CD4-positive, alpha-beta T cell (primary cell): ENCODE data around the gene TRIM13. TPM values are rescaled to one million over a fixed set of nuclear protein-coding genes. Genes with fewer than 3 reads are reported as not detected.

Source experiments
- ATAC-seq: fragments of 200-7000 bp; cut with Tn5 transposase; one replicate; pipeline ENCODE4 v1.10.0; 2022; ENCODE audit warnings: mild to moderate bottlenecking; ENCODE audit not compliant: poor library complexity
- CTCF ChIA-PET: fragments of 350-600 bp; sonication (Branson Sonifier 250); formaldehyde crosslinking; loops from one replicate; lab custom pipeline; 2021; ENCODE audit warnings: antibody characterized with exemption, inconsistent platforms; lab: Charles Lee
- POLR2A ChIA-PET: fragments of 350-600 bp; sonication (Branson Sonifier 250); formaldehyde crosslinking; loops from one replicate; lab custom pipeline; 2021; ENCODE audit warnings: antibody characterized with exemption, inconsistent platforms; lab: Charles Lee
- DNase-seq, 14 experiments: peaks; one replicate each; pipeline ENCODE4 v3.0.0-alpha.2; 2013 to 2020; ENCODE audit warnings: mixed read lengths in 2 of 14
- H3K27ac ChIP-seq, 2 donors: one replicate each; pipeline versions ENCODE4 v1.5.1 to v1.7.0; 2013; ENCODE audit warnings: low read length in 2 of 2, low read depth in 1 of 2, mild to moderate bottlenecking in 1 of 2
- H3K27me3 ChIP-seq, 2 experiments: 1 replicate in 1 of 2; 2 replicates in 1 of 2; pipeline versions ENCODE4 v1.6.1 to v1.7.0; 2013; ENCODE audit warnings: low read length in 2 of 2, control low read depth in 1 of 2, mild to moderate bottlenecking in 1 of 2, moderate library complexity in 1 of 2; ENCODE audit not compliant: insufficient read depth in 2 of 2, control insufficient read depth in 1 of 2
- H3K36me3 ChIP-seq: one replicate; pipeline ENCODE4 v1.6.1; 2013; ENCODE audit warnings: low read length, control low read depth; ENCODE audit not compliant: insufficient read depth
- H3K4me1 ChIP-seq: one replicate; pipeline ENCODE4 v1.6.1; 2013; ENCODE audit warnings: low read length, control low read depth; ENCODE audit not compliant: insufficient read depth
- H3K4me3 ChIP-seq: one replicate; pipeline ENCODE4 v1.5.1; 2013; ENCODE audit warnings: mild to moderate bottlenecking, low read length, moderate library complexity
- H3K9me3 ChIP-seq, 2 experiments: 1 replicate in 1 of 2; 2 replicates in 1 of 2; pipeline versions ENCODE4 v1.6.1 to v1.7.0; 2013; ENCODE audit warnings: low read length in 2 of 2, mild to moderate bottlenecking in 2 of 2, control low read depth in 1 of 2, moderate library complexity in 1 of 2; ENCODE audit not compliant: control insufficient read depth in 1 of 2, insufficient read depth in 1 of 2
- H3K27ac Mint-ChIP-seq: one replicate; pipeline ENCODE4 v1.8.0; 2020; ENCODE audit warnings: mixed read lengths
- H3K27me3 Mint-ChIP-seq: one replicate; pipeline ENCODE4 v1.8.0; 2021; ENCODE audit warnings: mixed read lengths
- H3K36me3 Mint-ChIP-seq: one replicate; pipeline ENCODE4 v1.8.0; 2021; ENCODE audit warnings: low read depth, mixed read lengths
- H3K4me1 Mint-ChIP-seq: one replicate; pipeline ENCODE4 v1.8.0; 2021; ENCODE audit warnings: low read depth, mixed read lengths
- H3K4me3 Mint-ChIP-seq: one replicate; pipeline ENCODE4 v1.8.0; 2020; ENCODE audit warnings: mild to moderate bottlenecking, mixed read lengths
- H3K9me3 Mint-ChIP-seq: one replicate; pipeline ENCODE4 v1.8.0; 2020; ENCODE audit warnings: mixed read lengths
- CTCF ChIP-seq: fragments of 200-600 bp; IDR thresholded peaks from one replicate; pipeline ENCODE4 v1.8.0; 2022; ENCODE audit warnings: antibody characterized with exemption, mild to moderate bottlenecking
- intact Hi-C, 2 experiments: fragments of 100-400 bp; cut with DNase I in 1 of 2; cut with micrococcal nuclease in 1 of 2; formaldehyde crosslinking; loops; one replicate each; pipeline versions ENCODE4 v1.15.1 to v1.9.0; 2023 to 2025; cut with DNase I, micrococcal nuclease
- total RNA-seq, 174 experiments: library from RNA in 2 of 174; stranded (reverse) in 2 of 174; gene quantifications; one replicate each; pipeline ENCODE4 v1.2.3 and lab custom pipeline; 2021 to 2026

TRIM13 gene
- total RNA-seq, 2 experiments from 2014 or later = 32.5 to 32.9 TPM

GRCh38 chr13:49953560-49953959 is 43.3 kb upstream of the TRIM13 start:
- Histone ChIP-seq H3K27ac (no peak overlapping the region), H3K9me3 (no peaks in the 10 kb centered on the region), H3K36me3 (no peaks in the 10 kb centered on the region), H3K4me3 (no peak overlapping the region), H3K4me1 (no peaks in the 10 kb centered on the region), H3K27me3 (peaks cover 0 to 8% of the 10 kb centered on the region in 2 experiments)
- H3K9me3 Mint-ChIP-seq = peaks cover 2% of the 10 kb centered on the region
- DNase-seq = no peak
- CTCF ChIA-PET = interaction anchor here (1.2 kb wide), 1 partner anchor 10 kb away, joined by 3 read pairs; no protein-coding TSS in a partner anchor
- POLR2A ChIA-PET = no interaction called here
- no peak for ATAC-seq
- H3K4me1 Mint-ChIP-seq = no peaks in the 10 kb centered on the region
- intact Hi-C loops = no loop called here
- TF ChIP-seq CTCF = no peak
- H3K36me3 Mint-ChIP-seq = no peaks in the 10 kb centered on the region
- H3K27ac Mint-ChIP-seq = no peak overlapping the region
- H3K27me3 Mint-ChIP-seq = no peaks in the 10 kb centered on the region
- H3K4me3 Mint-ChIP-seq = no peak overlapping the region

GRCh38 chr13:49954674-49955455 is 42.0 kb upstream of the TRIM13 start:
- Mint-ChIP-seq H3K4me1 (no peaks in the 10 kb centered on the region), H3K36me3 (no peaks in the 10 kb centered on the region), H3K9me3 (no peaks in the 10 kb centered on the region), H3K4me3 (no peak overlapping the region), H3K27ac (no peak overlapping the region), H3K27me3 (no peaks in the 10 kb centered on the region)
- Histone ChIP-seq H3K4me3 (no peak overlapping the region), H3K27ac (no peak overlapping the region), H3K9me3 (no peaks in the 10 kb centered on the region), H3K36me3 (no peaks in the 10 kb centered on the region), H3K4me1 (no peaks in the 10 kb centered on the region), H3K27me3 (peaks cover 0 to 8% of the 10 kb centered on the region in 2 experiments)
- no peak for DNase-seq
- ATAC-seq = no peak
- CTCF ChIA-PET = no interaction called here
- TF ChIP-seq CTCF = no peak
- POLR2A ChIA-PET = no interaction called here
- intact Hi-C loops = no loop called here

GRCh38 chr13:49956131-49956530 is 40.7 kb upstream of the TRIM13 start:
- no peak overlapping the region for H3K27ac ChIP-seq
- no peaks in the 10 kb centered on the region for H3K4me1 Mint-ChIP-seq
- peaks cover 5% of the 10 kb centered on the region for H3K36me3 Mint-ChIP-seq
- no peak for TF ChIP-seq CTCF
- H3K27me3 Mint-ChIP-seq = no peaks in the 10 kb centered on the region
- DNase-seq = no peak
- CTCF ChIA-PET = no interaction called here
- no peaks in the 10 kb centered on the region for H3K36me3 ChIP-seq
- intact Hi-C loops = no loop called here
- peaks cover 6% of the 10 kb centered on the region for H3K9me3 Mint-ChIP-seq
- no peak for ATAC-seq
- POLR2A ChIA-PET = no interaction called here
- peaks cover 0 to 8% of the 10 kb centered on the region in 2 experiments for H3K27me3 ChIP-seq
- no peak overlapping the region for H3K4me3 ChIP-seq
- H3K9me3 ChIP-seq = no peaks in the 10 kb centered on the region
- no peak overlapping the region for H3K27ac Mint-ChIP-seq
- H3K4me3 Mint-ChIP-seq = no peak overlapping the region
- H3K4me1 ChIP-seq = no peaks in the 10 kb centered on the region
